Ishikawa (cell line): ENCODE measurements around the gene MOB3B.

ENCODE experiments used
- CEBPB ChIP-seq: IDR thresholded peaks from 2 replicates; pipeline ENCODE4 v1.6.1; 2012
- CREB1 ChIP-seq: IDR thresholded peaks from 2 replicates; pipeline ENCODE4 v1.6.1; 2012; ENCODE audit warnings: low read depth
- EGR1 ChIP-seq: IDR thresholded peaks from 2 replicates; pipeline ENCODE4 v1.6.1; 2012
- EP300 ChIP-seq: IDR thresholded peaks from 2 replicates; pipeline ENCODE4 v1.6.1; 2012; ENCODE audit warnings: borderline replicate concordance
- FOXM1 ChIP-seq: IDR thresholded peaks from 2 replicates; pipeline ENCODE4 v1.6.1; 2012; ENCODE audit warnings: low read depth, borderline replicate concordance
- NFIC ChIP-seq: IDR thresholded peaks from 2 replicates; pipeline ENCODE4 v1.6.1; 2012
- RAD21 ChIP-seq: IDR thresholded peaks from 2 replicates; pipeline ENCODE4 v1.6.1; 2012; ENCODE audit warnings: low read depth
- TAF1 ChIP-seq: IDR thresholded peaks from 2 replicates; pipeline ENCODE4 v1.6.1; 2012; ENCODE audit warnings: low read depth, mild to moderate bottlenecking
- TCF12 ChIP-seq: IDR thresholded peaks from 2 replicates; pipeline ENCODE4 v1.6.1; 2012; ENCODE audit warnings: low read depth
- TEAD4 ChIP-seq: IDR thresholded peaks from 2 replicates; pipeline ENCODE4 v1.6.1; 2012
- YY1 ChIP-seq: IDR thresholded peaks from 2 replicates; pipeline ENCODE4 v1.6.1; 2012; ENCODE audit warnings: low read depth
- ZBTB7A ChIP-seq: IDR thresholded peaks from 2 replicates; pipeline ENCODE4 v1.6.1; 2012; ENCODE audit warnings: low read depth
- TF ChIP-seq, protein P1 (sequence below): IDR thresholded peaks from 2 replicates; pipeline ENCODE4 v1.6.1; 2012
- TF ChIP-seq, protein P2 (sequence below): IDR thresholded peaks from 2 replicates; pipeline ENCODE4 v1.6.1; 2012
- TF ChIP-seq, protein P3 (sequence below): IDR thresholded peaks from 2 replicates; pipeline ENCODE4 v1.6.1; 2012; ENCODE audit warnings: low read depth, mild to moderate bottlenecking

Gene MOB3B

DNA sequence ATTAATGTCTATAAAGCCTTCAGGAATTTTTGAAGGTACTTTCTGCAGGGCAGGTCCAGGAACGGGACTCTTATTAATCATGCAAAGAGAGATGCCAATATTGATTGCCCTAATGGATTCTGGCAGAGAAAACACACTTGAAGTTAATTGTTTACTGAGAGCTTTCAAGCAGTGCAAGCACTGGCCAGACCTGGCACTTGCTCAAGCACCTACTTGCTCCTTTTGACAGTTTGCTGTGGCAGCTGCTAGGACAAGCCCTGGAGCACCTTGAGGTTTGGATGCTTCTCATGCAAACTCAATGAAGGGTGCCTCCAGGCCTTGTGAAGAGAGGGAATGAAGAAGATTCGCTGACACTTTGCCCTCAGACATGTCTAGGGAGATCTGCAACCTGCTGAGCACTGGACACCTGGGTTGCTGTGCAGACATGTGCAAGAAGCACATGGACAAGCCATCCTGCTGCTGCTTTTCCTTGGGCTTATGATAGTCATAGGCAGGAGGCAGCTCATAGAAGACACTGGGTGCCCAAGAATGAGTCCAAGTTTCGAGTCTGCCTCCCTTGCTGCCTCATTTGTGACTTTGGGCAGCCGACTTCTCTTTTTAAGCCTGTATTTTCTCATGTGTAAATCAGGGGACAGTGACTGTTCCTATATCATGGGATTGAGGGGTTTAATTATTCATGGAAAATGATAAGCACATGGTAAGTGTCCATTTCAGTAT is 143.8 kb downstream of the MOB3B start:
- TF ChIP-seq TEAD4 (peak; percentile 60; the same call in 1 of the 2 replicates), NFIC (peak; percentile 93), EP300 (peak; percentile 59; the same call in 1 of the 2 replicates), TCF12 (peak; percentile 68; the same call in 1 of the 2 replicates), FOXM1 (peak; percentile 21; the same call in 1 of the 2 replicates), CEBPB (no peak)
- TF ChIP-seq, protein P1, sequence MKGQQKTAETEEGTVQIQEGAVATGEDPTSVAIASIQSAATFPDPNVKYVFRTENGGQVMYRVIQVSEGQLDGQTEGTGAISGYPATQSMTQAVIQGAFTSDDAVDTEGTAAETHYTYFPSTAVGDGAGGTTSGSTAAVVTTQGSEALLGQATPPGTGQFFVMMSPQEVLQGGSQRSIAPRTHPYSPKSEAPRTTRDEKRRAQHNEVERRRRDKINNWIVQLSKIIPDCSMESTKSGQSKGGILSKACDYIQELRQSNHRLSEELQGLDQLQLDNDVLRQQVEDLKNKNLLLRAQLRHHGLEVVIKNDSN = no peak
- TF ChIP-seq, protein P2, sequence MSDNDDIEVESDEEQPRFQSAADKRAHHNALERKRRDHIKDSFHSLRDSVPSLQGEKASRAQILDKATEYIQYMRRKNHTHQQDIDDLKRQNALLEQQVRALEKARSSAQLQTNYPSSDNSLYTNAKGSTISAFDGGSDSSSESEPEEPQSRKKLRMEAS = 0 out of 2 replicates have a peak, but pooled peaks have one; percentile 22

DNA sequence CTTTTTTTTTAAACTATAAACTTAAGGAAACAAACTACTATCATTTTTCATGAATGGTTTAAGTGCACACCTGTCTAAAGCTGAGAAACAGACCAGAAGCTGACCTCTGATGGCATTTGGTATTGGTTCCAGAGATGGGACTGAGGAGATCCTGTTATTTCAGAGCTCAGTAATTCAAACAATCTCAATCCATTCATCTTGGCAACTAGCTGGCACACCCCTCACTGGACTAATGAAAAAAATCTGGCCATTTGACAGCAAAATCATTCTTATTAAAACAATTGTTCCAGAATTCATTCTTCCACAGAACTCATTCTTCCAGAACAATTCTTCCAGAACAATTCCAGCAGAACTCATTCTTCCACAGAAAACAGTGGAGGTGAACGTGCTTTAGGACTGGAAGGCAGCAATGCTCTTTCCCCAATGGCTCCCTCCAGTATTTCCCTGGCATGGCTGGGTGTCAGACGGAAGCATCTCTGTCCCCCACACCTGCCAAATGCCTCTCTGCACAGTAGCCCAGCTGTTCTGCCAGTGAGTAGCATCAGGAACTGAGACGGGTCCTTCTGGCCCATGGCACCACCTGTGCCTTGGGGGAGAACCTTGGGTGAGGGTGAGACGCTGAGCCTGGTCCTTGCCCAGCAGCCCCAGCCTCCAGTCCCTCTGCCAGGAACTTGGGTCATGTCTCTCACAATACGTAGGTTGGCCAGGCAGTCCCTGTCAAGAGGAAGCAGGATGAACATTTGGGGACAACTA is 145.2 kb downstream of the MOB3B start:
- TF ChIP-seq EP300 (peak; percentile 78), CREB1 (no peak), TCF12 (peak; percentile 81), TEAD4 (peak; percentile 91), EGR1 (no peak), TAF1 (no peak), NFIC (peak; percentile 91), ZBTB7A (no peak), YY1 (peak; percentile 43; the same call in 1 of the 2 replicates), RAD21 (no peak), CEBPB (no peak), FOXM1 (peak; percentile 46; the same call in 1 of the 2 replicates)
- TF ChIP-seq, protein P2 = no peak
- TF ChIP-seq, protein P1 = no peak
- TF ChIP-seq, protein P3, sequence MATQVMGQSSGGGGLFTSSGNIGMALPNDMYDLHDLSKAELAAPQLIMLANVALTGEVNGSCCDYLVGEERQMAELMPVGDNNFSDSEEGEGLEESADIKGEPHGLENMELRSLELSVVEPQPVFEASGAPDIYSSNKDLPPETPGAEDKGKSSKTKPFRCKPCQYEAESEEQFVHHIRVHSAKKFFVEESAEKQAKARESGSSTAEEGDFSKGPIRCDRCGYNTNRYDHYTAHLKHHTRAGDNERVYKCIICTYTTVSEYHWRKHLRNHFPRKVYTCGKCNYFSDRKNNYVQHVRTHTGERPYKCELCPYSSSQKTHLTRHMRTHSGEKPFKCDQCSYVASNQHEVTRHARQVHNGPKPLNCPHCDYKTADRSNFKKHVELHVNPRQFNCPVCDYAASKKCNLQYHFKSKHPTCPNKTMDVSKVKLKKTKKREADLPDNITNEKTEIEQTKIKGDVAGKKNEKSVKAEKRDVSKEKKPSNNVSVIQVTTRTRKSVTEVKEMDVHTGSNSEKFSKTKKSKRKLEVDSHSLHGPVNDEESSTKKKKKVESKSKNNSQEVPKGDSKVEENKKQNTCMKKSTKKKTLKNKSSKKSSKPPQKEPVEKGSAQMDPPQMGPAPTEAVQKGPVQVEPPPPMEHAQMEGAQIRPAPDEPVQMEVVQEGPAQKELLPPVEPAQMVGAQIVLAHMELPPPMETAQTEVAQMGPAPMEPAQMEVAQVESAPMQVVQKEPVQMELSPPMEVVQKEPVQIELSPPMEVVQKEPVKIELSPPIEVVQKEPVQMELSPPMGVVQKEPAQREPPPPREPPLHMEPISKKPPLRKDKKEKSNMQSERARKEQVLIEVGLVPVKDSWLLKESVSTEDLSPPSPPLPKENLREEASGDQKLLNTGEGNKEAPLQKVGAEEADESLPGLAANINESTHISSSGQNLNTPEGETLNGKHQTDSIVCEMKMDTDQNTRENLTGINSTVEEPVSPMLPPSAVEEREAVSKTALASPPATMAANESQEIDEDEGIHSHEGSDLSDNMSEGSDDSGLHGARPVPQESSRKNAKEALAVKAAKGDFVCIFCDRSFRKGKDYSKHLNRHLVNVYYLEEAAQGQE = no peak

DNA sequence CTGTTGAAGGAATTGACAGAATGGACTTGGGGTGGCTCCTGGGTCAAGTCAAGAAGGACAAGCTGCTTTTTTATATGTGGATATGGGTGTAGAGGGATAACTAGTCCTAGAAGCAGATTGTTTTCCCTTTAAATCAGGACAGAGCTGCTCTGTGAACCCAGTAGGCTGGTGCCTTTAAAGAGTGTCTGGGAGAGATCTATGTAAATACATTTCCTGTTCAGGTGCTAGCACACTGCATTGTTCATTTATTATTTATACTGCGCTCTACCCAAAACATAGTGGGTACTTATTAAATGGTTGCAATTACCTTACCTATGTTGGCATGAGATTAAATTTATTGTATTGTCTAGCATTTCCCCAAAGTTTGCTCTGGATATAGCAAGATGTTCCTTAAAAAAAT is 146.1 kb downstream of the MOB3B start:
- TF ChIP-seq RAD21 (no peak), TCF12 (no peak), CEBPB (no peak), CREB1 (no peak), FOXM1 (no peak), TAF1 (no peak), EGR1 (no peak), ZBTB7A (no peak), YY1 (no peak), EP300 (no peak), TEAD4 (no peak), NFIC (no peak)
- TF ChIP-seq, protein P1 = no peak
- TF ChIP-seq, protein P2 = no peak
- TF ChIP-seq, protein P3 = no peak

DNA sequence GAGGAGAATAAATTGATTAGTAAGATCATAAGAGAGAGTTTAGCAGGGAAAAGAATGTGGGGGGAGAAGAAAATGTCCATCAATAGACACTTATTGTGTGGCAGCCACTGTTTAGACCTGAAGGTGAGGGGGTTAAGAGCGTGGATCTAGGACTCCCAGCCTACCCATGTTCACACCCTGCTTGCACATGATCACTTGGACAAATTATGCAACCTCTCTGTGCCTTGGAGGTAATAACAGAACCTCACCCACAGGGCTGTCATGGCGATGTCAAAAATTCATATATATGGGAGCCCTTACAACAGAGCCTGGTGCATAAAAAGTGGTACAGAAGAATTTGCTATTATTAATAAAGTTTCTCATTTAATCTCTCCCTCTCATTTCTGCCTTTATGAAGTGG is 146.6 kb downstream of the MOB3B start:
- no peak for TF ChIP-seq ZBTB7A
- TF ChIP-seq TEAD4 = no peak
- TF ChIP-seq, protein P3 = no peak
- TF ChIP-seq TAF1 = no peak
- no peak for TF ChIP-seq CEBPB
- no peak for TF ChIP-seq TCF12
- TF ChIP-seq RAD21 = no peak
- no peak for TF ChIP-seq NFIC
- no peak for TF ChIP-seq CREB1
- TF ChIP-seq YY1 = no peak
- TF ChIP-seq EGR1 = no peak
- TF ChIP-seq FOXM1 = no peak
- TF ChIP-seq, protein P1 = no peak
